GM19468 (cell line): ENCODE results near the gene KMO.

Experiments used
- ATAC-seq: cut with Tn5 transposase; IDR thresholded peaks from one replicate; pipeline ENCODE4 v1.9.1; 2021; ENCODE audit warnings: mild to moderate bottlenecking, moderate library complexity, moderate number of reproducible peaks; ENCODE audit not compliant: unreplicated experiment; ENCODE audit errors: extremely low read depth

KMO gene

DNA sequence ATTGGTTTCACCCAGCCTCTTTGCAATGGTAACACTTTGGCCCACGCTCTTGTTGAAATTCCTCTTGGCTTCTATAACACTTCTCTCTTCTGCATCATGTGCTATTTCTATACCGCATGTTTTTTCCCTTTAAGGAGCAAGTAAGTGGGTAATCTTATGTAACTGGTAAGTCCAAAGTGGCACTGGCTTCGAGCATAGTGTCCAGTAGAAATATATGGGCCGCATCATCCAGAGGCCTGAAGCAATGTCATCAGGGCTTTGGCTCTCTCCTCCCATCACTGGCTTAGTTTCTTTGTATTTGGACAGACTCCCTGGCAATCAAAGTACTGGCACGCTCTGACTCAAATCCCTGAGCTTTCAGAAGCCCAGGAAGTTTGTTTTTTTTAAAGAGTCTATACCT is 90.5 kb downstream of the KMO start:
- no peak for ATAC-seq

DNA sequence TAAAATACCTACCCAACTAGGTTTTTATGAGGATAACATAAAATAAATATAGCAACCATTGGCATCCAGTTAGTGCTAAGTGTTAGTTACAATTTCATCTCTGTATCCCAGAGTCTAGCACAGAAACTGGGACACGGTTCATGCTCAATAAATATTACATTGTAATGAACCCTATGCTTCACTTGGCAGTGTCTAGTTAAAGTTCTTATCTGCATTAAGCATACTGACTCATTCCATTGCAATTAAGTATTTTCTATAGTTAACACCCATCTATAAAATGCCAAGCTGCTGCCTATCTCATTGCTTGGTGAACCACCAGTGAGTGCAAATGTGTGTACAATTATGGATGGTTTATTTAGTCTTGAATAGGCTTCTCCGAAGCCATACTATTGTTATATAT is 92.8 kb downstream of the KMO start:
- no peak for ATAC-seq

DNA sequence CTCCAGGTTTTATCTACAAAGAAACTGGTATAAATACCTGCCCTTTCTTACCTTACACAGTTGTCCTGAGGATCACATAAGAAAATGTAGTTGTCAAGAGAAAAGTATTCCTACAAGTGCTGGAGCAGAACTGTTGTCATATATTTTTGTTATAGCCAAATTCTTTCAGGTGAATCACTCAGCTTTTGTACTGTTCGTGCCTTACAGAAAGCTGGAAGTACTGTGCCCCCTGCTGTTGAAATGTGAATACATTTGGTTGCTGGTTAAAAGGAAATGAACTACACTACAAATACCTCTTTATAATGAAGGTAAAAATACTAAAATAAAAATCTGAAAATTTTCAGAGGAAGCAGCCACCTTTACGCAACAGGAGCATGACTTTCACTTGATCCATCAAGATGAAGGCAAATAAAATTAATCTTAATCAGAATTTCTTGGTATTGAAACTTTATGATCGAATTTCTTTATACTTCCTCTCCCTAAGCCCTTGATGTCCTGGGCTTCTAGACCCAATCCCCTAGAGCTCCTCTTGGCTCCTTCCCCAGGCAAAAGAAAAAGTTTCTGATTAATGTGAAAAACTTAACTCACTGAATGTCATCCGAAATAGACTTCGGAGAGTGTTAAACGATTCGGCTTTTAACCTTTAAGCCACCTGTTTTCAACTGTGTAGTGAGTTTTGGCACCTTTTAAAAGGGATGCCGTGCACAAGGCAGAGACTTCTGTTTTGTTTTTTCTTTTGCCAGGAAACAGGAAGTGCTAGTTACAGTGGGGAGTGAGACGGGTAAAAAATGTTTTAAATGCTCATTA is 95.5 kb downstream of the KMO start:
- peak; percentile 74 for ATAC-seq

DNA sequence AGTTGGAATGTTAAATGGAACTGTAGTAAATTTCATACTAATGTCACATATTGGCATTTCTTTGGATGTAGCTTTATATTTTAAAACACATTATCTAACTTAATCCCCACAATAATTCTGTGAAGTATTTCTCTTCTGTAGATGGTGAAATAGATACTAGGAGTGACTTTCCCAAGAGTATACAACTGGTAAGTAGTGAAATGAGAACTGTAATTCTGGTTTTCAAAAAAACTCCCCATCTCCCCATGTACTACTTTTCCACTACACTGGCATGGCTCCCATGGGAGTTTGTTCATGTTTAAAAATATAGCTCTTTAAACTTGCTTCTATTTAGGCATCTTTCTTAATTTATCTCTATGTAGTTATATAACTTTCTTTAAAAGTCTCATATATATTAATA is 97.8 kb downstream of the KMO start:
- no peak for ATAC-seq

DNA sequence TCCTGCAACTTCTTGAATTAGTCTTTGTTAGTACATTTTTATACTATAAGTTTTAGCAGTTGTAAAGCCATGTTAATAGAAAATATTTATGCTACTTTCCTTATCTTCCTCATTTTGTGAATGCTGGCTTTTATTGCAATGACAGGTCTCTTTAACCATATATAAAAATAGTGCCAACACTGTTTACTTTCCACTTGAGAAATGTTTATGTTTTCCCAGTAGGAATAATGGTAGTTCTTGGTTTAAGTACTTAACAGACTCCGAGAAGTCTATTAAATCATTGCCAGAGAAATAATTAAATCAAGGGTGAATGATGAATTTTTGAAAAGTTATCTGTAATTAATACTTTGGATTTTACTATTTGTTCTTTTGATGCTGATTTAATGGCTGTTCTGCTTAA is 98.3 kb downstream of the KMO start:
- no peak for ATAC-seq

DNA sequence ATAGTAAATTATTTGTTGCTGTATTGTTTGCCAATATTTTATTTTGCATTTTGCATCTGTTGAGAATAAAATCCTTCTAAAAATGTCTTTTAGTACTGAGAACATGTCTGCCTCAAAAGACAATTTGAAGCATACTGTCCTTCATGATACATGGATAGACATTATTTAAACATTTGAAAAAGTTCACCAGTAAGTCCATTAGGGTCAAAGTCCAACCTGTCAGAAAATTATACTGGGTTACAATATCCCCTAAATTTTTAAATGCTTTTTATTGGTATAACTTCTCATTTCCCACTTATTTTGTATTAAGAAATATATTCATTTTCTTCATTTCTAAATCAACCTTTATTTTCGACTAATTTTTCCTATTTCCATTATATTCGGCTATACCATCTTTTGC is 98.7 kb downstream of the KMO start:
- ATAC-seq = no peak

DNA sequence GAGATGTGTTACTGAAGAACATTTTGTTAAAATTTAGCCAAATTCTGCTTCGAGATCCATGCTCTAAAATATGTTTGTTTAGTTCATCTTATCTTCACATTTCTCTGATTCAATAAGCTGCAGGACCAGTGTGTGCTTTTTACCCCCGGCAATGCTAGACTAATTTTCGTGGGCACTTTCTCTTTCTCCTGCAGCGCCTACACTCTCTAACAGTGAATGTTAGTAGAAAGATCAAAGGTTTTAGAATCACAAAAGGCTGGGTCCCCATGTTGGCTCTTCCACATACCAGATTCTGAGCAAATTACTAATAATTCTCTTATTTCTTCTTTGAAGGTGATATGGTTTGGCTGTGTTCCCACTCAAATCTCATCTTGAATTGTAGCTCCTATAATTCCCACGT is 99.5 kb downstream of the KMO start:
- no peak for ATAC-seq

DNA sequence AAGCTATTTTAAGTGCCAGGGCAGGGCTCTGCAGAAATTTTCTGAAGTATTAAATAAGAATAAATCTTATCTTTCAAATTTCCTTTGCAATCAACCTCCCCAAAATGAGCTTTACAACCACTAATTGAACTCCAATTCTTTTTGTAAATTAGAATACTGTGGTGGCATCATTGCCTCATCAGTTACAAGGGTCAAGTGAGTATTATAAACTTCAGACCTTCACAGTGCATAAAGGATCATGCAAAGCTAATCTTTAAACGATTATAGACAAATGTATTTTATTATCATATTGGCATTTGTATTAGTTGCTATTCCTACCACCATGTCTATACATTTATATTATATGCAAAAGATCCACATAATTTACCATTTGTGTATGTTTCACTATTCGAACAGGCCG is 100.8 kb downstream of the KMO start:
- no peak for ATAC-seq

DNA sequence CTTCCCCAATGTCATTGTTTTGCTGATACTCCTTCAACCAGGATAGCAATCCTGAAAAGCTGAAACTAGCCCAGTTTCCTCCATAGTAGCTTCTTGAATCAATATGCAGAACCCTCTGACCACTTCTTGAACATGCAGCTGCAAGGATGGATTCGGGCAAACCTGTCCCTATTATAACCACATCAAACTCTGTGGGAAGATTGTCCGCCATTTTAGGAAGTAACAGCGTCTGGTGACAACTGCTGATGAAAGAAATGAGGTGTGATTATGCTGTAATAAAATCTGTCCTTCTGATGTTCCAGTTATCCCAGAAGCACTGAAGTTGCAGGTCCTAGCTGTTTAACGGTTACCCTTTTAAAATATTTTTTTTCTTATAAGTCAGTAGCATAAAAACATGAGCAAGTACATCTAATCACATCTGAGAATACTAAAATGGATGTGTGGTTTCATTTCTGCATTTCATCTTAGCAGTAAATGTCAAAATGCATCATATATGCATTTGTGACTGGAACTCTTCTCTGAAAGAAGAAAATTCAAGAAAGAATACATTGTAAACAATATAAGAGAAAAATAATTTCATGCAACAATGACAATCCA is 103.5 kb downstream of the KMO start:
- ATAC-seq = no peak

DNA sequence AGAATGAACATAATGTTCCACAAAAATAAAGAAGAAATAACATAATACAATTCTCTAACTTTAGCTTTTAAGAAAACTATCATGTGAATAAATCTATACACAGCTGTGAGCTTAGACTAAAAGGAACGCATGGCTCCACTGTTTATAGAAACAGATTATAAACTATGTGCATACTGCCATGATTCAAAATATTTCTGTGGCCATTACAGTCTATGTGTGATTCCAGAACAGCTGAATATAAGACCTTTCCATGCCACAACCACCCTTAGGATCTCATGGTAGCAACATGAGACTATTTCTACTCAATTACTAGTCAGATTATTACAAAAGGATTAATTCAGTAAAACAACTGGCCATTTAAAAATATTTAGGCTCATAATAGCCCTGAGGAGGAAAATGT is 104.1 kb downstream of the KMO start:
- no peak for ATAC-seq

DNA sequence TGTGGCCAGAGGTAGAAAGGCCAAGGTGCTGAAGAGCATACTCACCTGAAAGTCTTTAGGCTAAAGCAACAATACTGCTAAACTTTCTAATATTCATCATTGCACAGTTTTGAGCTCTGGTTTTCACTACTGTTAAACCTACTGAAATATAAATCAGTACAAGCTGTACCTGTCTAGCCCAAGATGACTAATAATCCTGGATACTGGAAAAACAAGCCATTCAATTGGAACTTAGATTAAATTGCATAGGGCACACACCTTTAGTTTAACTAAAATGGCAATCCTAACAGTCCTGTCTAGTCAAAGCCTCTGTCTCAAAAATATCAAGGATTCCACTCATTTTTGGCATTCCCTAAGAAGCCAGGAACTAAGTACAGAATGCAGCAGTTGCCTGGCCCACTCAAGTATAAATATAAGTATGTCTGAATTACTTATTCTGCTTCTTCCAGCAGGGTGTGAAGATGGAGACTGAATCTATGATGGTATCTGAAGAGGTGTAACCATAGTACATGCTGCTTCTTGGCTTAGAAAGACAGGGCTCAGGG is 104.9 kb downstream of the KMO start:
- no peak for ATAC-seq

DNA sequence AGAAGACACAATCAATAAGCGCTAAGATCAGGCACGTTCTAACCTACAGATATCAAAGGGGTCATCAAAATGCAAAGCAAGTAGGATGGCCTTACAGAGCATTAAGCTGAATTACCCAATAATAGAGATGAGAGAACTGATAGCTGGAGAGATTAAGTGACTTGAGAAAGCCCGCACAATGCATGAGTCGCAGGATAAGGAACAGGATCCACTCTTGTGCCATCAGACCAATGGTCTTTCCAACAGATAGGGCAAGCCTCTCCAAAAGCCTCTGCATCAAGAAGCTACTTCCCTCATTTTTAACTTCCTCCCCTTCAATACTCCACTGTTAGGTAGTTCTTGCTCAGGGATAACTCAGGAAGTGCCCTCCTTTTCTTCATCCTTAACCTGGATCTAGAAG is 105.4 kb downstream of the KMO start:
- no peak for ATAC-seq

DNA sequence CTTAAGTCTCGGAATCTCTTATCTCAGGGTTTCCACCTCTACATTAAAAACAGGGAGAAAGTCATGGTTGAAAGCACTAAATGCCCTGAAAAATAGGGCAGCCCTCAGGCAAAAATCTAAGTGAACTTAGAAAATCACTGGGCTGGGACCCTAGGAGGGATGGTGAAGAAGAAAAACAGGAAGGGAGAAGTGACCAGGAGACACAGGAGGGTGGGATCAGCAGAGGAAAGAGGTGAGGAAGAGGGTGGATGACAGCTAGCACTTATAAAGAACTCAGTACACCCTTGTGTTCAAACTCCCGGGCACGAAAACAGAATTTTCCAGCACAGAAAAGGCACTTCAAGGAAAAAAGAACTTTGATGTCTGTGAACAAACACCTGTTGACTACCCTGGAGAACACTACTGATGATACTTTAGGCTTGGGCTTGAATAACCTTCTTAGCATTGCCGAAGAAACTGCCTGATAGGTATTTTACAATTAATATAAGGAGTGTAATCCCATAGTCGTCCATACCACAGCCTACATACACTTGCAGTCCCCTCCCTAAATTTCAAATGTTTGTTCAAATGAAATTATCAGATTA is 106.0 kb downstream of the KMO start:
- ATAC-seq = no peak

DNA sequence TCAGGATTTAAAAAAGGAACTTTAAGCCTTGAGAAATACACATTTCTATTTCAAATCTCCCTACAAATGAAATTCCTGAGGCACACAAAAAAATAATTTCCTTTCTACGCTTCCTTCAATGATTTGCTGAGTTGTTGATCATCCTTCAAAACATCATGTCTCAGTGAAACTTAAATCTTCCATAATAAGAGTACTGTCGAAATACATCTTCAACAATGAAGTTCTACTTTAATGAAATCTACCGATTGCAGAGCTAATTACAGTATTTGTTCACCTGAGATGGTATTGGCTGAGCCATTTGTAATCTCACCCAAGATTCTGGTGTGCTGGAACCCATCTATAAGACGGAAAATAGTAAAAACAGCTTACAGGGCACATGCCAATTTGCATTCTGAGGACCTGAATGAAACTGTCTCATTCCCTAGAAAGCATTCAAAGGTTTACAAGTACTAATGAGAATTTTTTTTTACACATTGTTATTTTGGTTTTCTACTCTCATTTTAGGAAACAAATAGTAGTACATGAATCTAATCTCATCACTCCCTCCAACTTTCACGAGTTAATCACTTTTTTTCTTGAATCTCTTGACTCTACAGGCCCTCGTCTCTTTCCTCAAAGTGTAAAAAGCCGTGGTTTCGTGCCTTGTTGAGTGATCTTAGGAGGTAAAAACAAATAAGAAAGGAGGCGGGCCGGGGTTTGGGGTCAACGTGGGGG is 106.9 kb downstream of the KMO start:
- no peak for ATAC-seq

DNA sequence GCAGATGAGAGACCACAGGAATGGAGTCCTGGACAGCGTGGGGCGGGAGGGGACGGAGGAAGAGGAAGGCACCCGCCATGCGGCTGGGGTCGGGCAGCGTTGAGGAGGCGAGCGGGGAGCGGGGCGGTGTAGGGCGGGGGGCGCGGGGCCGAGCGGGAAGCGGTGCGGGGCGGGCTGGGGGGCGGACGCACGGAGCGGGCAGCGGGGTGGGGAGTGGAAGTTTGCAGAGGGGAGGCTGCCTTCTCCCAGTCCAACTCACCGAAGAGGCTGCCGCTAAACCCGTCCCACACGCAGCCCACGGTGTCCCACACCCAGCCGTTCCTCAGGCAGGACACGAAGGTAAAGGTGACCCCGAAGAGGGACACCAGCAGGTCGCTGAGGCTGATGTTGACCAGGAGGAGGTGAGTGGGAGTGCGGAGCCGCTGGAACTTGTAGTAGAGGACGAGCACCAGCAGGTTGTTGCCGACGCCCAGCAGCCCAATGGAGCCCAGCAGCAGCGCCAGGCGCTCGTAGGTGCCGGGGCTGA is 107.5 kb downstream of the KMO start:
- peak; percentile 42 for ATAC-seq

DNA sequence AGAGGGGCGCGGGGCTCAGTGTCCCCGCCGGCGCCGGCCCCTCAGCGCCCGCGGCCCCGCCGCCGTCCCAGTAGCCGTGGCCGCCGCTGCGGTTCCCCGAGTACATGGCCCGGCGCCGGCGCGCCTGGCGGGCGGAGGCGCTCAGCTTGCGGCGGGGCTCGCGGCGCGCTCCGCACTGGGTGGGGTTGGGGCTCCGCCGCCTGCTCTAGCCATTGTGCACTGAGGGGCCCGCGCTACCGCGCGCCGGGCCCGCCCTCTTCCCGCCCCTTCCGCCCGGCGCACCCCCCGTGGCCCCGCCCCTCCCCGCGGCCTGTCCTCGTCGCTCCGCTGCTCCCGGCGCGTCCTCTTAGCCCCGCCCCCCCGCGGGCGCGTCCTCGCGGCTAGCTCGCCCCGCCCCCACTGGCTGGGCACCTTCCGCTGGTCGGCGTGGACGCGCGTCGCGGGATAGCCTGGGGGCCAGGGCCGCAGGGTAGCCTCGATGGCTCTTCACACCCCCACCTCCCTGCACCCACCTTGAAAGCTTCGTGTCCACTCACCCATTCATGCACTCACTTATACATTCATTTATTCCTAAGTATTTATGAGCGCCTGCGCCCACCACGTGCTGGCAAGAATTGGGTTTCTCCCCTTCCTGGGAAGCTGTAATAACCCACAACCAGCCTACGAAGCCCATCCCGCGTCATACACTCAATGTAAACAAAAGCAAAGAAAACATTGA is 108.1 kb downstream of the KMO start, which contains the start of the genes CHML and OPN3:
CHML (minus strand) TSS at position 221 of the 718 bp plus-strand sequence. CDS start 4,603 bp downstream, outside the sequence.
OPN3 (minus strand) TSS at position 221 of the 718 bp plus-strand sequence; CDS start at position 106, 115 bp downstream.
- ATAC-seq = peak; percentile 78

DNA sequence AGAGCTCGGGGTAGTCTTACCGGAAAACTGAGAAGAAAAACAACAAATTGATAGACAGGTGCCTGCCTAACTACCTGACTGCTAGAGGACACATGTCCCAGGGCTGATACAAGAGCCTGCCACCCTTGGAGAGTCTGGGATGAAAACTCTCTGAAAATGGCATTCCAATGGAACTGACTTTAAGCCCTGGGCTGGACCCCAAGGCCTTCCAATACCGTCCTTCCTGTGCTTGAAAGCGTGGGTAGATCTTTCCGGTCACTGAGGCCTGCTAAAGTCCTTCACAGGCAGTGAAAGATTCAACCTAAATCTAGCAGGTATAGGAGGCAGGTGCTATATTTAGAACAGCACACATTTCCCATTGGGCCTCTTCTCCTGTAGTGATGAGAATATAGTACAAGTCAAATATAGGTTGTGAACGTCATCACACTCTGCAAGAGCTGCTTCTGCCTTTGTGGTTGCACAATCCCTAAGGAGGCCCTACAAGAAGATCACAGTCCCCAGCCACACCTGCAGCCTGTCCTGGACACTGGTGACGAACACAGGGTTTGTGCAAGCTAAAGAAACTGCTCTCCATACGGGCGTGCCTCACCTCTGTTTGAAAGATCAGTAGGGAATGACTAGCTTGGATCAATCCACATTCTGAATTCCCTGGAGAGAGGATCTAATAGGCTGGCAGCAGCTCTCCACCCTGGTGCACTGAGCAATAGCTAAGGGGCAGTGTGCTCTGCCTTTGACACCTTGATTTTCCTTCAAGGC is 108.9 kb downstream of the KMO start:
- ATAC-seq = no peak

DNA sequence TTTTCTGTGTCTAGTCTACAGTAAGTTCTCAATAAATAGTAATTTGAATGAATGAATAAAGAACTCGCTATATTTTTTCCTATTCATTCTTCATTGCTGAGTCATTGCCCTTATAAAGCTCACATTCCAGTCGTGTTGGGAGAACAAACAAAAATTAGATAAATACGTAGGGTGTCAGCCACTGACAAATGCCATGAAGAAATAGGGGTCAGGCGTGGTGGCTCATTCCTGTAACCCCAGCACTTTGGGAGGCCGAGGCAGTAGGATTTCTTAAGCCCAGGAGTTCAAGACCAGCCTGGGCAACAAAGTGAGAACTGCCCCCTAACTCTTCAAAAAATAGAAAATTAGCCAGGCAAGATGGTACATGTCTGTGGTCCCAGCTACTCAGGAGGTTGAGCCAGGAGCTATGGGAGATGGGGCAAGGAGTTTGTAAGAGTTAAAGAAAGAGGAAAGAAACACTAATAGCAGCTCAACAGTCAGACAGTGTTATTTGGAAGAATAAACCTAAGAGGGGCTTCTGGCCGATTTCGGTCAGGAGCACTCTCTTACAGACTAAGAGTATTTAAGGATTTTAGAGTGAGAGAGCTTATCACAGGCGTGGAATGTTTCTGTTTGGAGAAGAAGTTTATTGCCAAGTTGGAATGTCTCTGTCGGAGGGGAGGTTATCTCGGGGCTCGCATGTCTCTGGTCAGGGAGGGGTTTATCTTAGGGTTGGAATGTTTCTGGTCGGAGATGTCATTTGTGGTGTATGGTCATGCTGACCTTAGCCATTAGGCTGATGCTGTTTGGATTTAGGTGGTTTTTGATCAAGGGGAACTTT is 109.8 kb downstream of the KMO start:
- no peak for ATAC-seq
